Kidney capillary endothelial cell (primary cell): Measurements from ENCODE around the gene ZNF138.
A peak's percentile ranks its signal among the peaks of the same experiment; 100 is the strongest.

Source experiments
- DNase-seq: peaks from one replicate; pipeline ENCODE4 v3.0.0-alpha.2; 2018; ENCODE audit warnings: low spot score

Gene ZNF138

GRCh38 chr7:64875658-64876406 lies 81.6 kb downstream of the ZNF138 start:
- no peak for DNase-seq

- DNase-seq = no peak
Measured at GRCh38 chr7:64876792-64877713, 82.8 kb downstream of the ZNF138 start.

- DNase-seq = no peak
Measured at GRCh38 chr7:64877714-64878610, 83.7 kb downstream of the ZNF138 start.

- peak; percentile 26 for DNase-seq
Measured at GRCh38 chr7:64878684-64879083, 84.5 kb downstream of the ZNF138 start.

- no peak for DNase-seq
Measured at GRCh38 chr7:64879086-64879730, 85.0 kb downstream of the ZNF138 start.

GRCh38 chr7:64879800-64880199 lies 85.6 kb downstream of the ZNF138 start:
- no peak for DNase-seq

GRCh38 chr7:64880322-64881297 lies 86.4 kb downstream of the ZNF138 start:
- no peak for DNase-seq

- DNase-seq = no peak
Measured at GRCh38 chr7:64881461-64882287, 87.4 kb downstream of the ZNF138 start.

- peak; percentile 41 for DNase-seq
Measured at GRCh38 chr7:64882341-64883112, 88.3 kb downstream of the ZNF138 start.
